Measurements from ENCODE around the gene LRP11.
A peak's percentile ranks its signal among the peaks of the same experiment; 100 is the strongest.

LRP11 gene

GRCh38 chr6:149831308-149831820 is 32.8 kb downstream of the LRP11 start:
- in situ Hi-C loops (cut with MboI; ENCODE audit: low pct_unique_long_range_greater_than_20kb, low sequenced_read_pairs): no loop called here
- no peak for DNase-seq

GRCh38 chr6:149830731-149831307 is 33.3 kb downstream of the LRP11 start:
- in situ Hi-C loops (cut with MboI; ENCODE audit: low pct_unique_long_range_greater_than_20kb, low sequenced_read_pairs): no loop called here
- no peak for DNase-seq

- in situ Hi-C loops (cut with MboI; ENCODE audit: low pct_unique_long_range_greater_than_20kb, low sequenced_read_pairs): no loop called here
- no peak for DNase-seq
Measured at GRCh38 chr6:149825292-149825691, 38.9 kb downstream of the LRP11 start.

- DNase-seq: no peak
- in situ Hi-C loops (cut with MboI; ENCODE audit: low pct_unique_long_range_greater_than_20kb, low sequenced_read_pairs): no loop called here
Measured at GRCh38 chr6:149823013-149823412, 41.1 kb downstream of the LRP11 start.

GRCh38 chr6:149821492-149821891 is 42.7 kb downstream of the LRP11 start:
- in situ Hi-C loops (cut with MboI; ENCODE audit: low pct_unique_long_range_greater_than_20kb, low sequenced_read_pairs): no loop called here

GRCh38 chr6:149820506-149820905 is 43.7 kb downstream of the LRP11 start:
- DNase-seq: no peak
- in situ Hi-C loops (cut with MboI; ENCODE audit: low pct_unique_long_range_greater_than_20kb, low sequenced_read_pairs): no loop called here

More at GRCh38 chr6:149821492-149821891, 42.7 kb downstream of the LRP11 start:
- no peak for DNase-seq

GRCh38 chr6:149815788-149816187 is 48.4 kb downstream of the LRP11 start:
- no peak for DNase-seq
- in situ Hi-C loops (cut with MboI; ENCODE audit: low pct_unique_long_range_greater_than_20kb, low sequenced_read_pairs): no loop called here

- no peak for DNase-seq
- in situ Hi-C loops (cut with MboI; ENCODE audit: low pct_unique_long_range_greater_than_20kb, low sequenced_read_pairs): no loop called here
Measured at GRCh38 chr6:149813351-149813750, 50.8 kb downstream of the LRP11 start.

- in situ Hi-C loops (cut with MboI; ENCODE audit: low pct_unique_long_range_greater_than_20kb, low sequenced_read_pairs): no loop called here
- DNase-seq: no peak
Measured at GRCh38 chr6:149809798-149810197, 54.4 kb downstream of the LRP11 start.

GRCh38 chr6:149806127-149806526 is 58.0 kb downstream of the LRP11 start:
- in situ Hi-C loops (cut with MboI; ENCODE audit: low pct_unique_long_range_greater_than_20kb, low sequenced_read_pairs): no loop called here
- DNase-seq: peak; percentile 55

GRCh38 chr6:149783551-149783950 is 80.6 kb downstream of the LRP11 start:
- in situ Hi-C loops (cut with MboI; ENCODE audit: low pct_unique_long_range_greater_than_20kb, low sequenced_read_pairs): no loop called here
- no peak for DNase-seq

- in situ Hi-C loops (cut with MboI; ENCODE audit: low pct_unique_long_range_greater_than_20kb, low sequenced_read_pairs): no loop called here
- DNase-seq: no peak
Measured at GRCh38 chr6:149782337-149782736, 81.8 kb downstream of the LRP11 start.

- no peak for DNase-seq
- in situ Hi-C loops (cut with MboI; ENCODE audit: low pct_unique_long_range_greater_than_20kb, low sequenced_read_pairs): no loop called here
Measured at GRCh38 chr6:149781715-149782114, 82.4 kb downstream of the LRP11 start.

- in situ Hi-C loops (cut with MboI; ENCODE audit: low pct_unique_long_range_greater_than_20kb, low sequenced_read_pairs): no loop called here
- DNase-seq: no peak
Measured at GRCh38 chr6:149779644-149779963, 84.6 kb downstream of the LRP11 start.

GRCh38 chr6:149777624-149778023 is 86.5 kb downstream of the LRP11 start:
- in situ Hi-C loops (cut with MboI; ENCODE audit: low pct_unique_long_range_greater_than_20kb, low sequenced_read_pairs): no loop called here

GRCh38 chr6:149771925-149772324 is 92.2 kb downstream of the LRP11 start:
- in situ Hi-C loops (cut with MboI; ENCODE audit: low pct_unique_long_range_greater_than_20kb, low sequenced_read_pairs): no loop called here
- DNase-seq: no peak

More at GRCh38 chr6:149777624-149778023, 86.5 kb downstream of the LRP11 start:
- no peak for DNase-seq

GRCh38 chr6:149771185-149771584 is 93.0 kb downstream of the LRP11 start:
- DNase-seq: no peak
- in situ Hi-C loops (cut with MboI; ENCODE audit: low pct_unique_long_range_greater_than_20kb, low sequenced_read_pairs): no loop called here

GRCh38 chr6:149769676-149770075 is 94.5 kb downstream of the LRP11 start:
- in situ Hi-C loops (cut with MboI; ENCODE audit: low pct_unique_long_range_greater_than_20kb, low sequenced_read_pairs): no loop called here
- no peak for DNase-seq
